Activated B cell treated with CpG ODN at 0.5 μM for 24 hours (primary cell): ENCODE data around the gene CFAP99. TPM values are rescaled to one million over a fixed set of nuclear protein-coding genes. Genes with fewer than 3 reads are reported as not detected.

Source experiments
- ATAC-seq: fragments of 200-7000 bp; cut with Tn5 transposase; one replicate; pipeline ENCODE4 v1.10.0; 2021; ENCODE audit warnings: low read depth, mild to moderate bottlenecking, moderate library complexity
- CTCF ChIA-PET: fragments of 350-600 bp; sonication (Branson Sonifier 250); formaldehyde crosslinking; loops from one replicate; lab custom pipeline; 2021; ENCODE audit warnings: antibody characterized with exemption; lab: Charles Lee
- POLR2A ChIA-PET: fragments of 350-600 bp; sonication (Branson Sonifier 250); formaldehyde crosslinking; loops from one replicate; lab custom pipeline; 2021; ENCODE audit warnings: antibody characterized with exemption; lab: Charles Lee
- DNase-seq: peaks from one replicate; pipeline ENCODE4 v3.0.0; 2022
- H3K27ac Mint-ChIP-seq: one replicate; pipeline ENCODE4 v1.8.0; 2020; ENCODE audit warnings: mixed read lengths
- H3K27me3 Mint-ChIP-seq: one replicate; pipeline ENCODE4 v1.8.0; 2021; ENCODE audit warnings: mixed read lengths
- H3K36me3 Mint-ChIP-seq: one replicate; pipeline ENCODE4 v1.8.0; 2021; ENCODE audit warnings: low read depth, mixed read lengths
- H3K4me1 Mint-ChIP-seq: one replicate; pipeline ENCODE4 v1.8.0; 2021; ENCODE audit warnings: mixed read lengths
- H3K4me3 Mint-ChIP-seq: one replicate; pipeline ENCODE4 v1.8.0; 2020; ENCODE audit warnings: mild to moderate bottlenecking, mixed read lengths
- H3K9me3 Mint-ChIP-seq: one replicate; pipeline ENCODE4 v1.8.0; 2020; ENCODE audit warnings: mixed read lengths
- CTCF ChIP-seq: fragments of 200-600 bp; IDR thresholded peaks from one replicate; pipeline ENCODE4 v1.8.0; 2022; ENCODE audit warnings: antibody characterized with exemption, mild to moderate bottlenecking
- intact Hi-C: fragments of 100-400 bp; cut with micrococcal nuclease; formaldehyde crosslinking; loops from one replicate; pipeline ENCODE4 v1.15.1; 2024
- total RNA-seq: library from RNA; stranded (reverse); gene quantifications from 2 replicates; pipeline ENCODE4 v1.2.3, GENCODE V29; 2022

The CFAP99 gene
- total RNA-seq, 1 donor from 2014 or later: not detected

- no peak for TF ChIP-seq CTCF
- no peaks in the 10 kb centered on the region for H3K27me3 Mint-ChIP-seq
- peaks cover 67% of the 10 kb centered on the region for H3K36me3 Mint-ChIP-seq
- no peaks in the 10 kb centered on the region for H3K9me3 Mint-ChIP-seq
- intact Hi-C loops: no loop called here
- no peak for ATAC-seq
- no peak overlapping the region for H3K4me3 Mint-ChIP-seq
- DNase-seq: no peak
- no peak overlapping the region for H3K27ac Mint-ChIP-seq
- ChIA-PET POLR2A (interaction anchor here (0.9 to 1.2 kb wide), 2 partner anchors 15 to 39 kb away, joined by 3 read pairs; partner anchors contain the start of gene RNF4), CTCF (interaction anchor here (0.5 to 1.5 kb wide), 2 partner anchors 28 to 267 kb away, joined by 3 to 5 read pairs; no protein-coding TSS in a partner anchor)
- H3K4me1 Mint-ChIP-seq: peaks cover 22% of the 10 kb centered on the region
Measured at GRCh38 chr4:2507259-2507658, 88.5 kb downstream of the CFAP99 start.

GRCh38 chr4:2507855-2508254 lies 89.1 kb downstream of the CFAP99 start:
- Mint-ChIP-seq H3K4me1 (peaks cover 24% of the 10 kb centered on the region), H3K4me3 (no peak overlapping the region), H3K27ac (no peak overlapping the region), H3K36me3 (peaks cover 69% of the 10 kb centered on the region), H3K9me3 (no peaks in the 10 kb centered on the region), H3K27me3 (no peaks in the 10 kb centered on the region)
- DNase-seq: no peak
- ATAC-seq: no peak
- POLR2A ChIA-PET: interaction anchor here (0.6 to 1.2 kb wide), 2 partner anchors 17 to 39 kb away, joined by 3 to 4 read pairs; partner anchors contain the start of gene RNF4
- intact Hi-C loops: no loop called here
- CTCF ChIA-PET: interaction anchor here (1.5 kb wide), 1 partner anchor 27 kb away, joined by 5 read pairs; no protein-coding TSS in a partner anchor
- no peak for TF ChIP-seq CTCF

GRCh38 chr4:2510351-2511259 lies 91.8 kb downstream of the CFAP99 start:
- CTCF ChIA-PET: interaction anchor here (0.6 to 1.3 kb wide), 3 partner anchors 69 to 291 kb away, joined by 3 to 4 read pairs (median 3); no protein-coding TSS in a partner anchor
- no peak for TF ChIP-seq CTCF
- POLR2A ChIA-PET: interaction anchor here (0.6 kb wide), 1 partner anchor 91 kb away, joined by 3 read pairs; no protein-coding TSS in a partner anchor
- peak overlapping the region; percentile 77 for H3K27ac Mint-ChIP-seq
- no peaks in the 10 kb centered on the region for H3K27me3 Mint-ChIP-seq
- DNase-seq: no peak
- peak; percentile 36 for ATAC-seq
- H3K4me1 Mint-ChIP-seq: peaks cover 24% of the 10 kb centered on the region
- intact Hi-C loops: no loop called here
- H3K4me3 Mint-ChIP-seq: no peak overlapping the region
- peaks cover 78% of the 10 kb centered on the region for H3K36me3 Mint-ChIP-seq
- no peaks in the 10 kb centered on the region for H3K9me3 Mint-ChIP-seq

- TF ChIP-seq CTCF: no peak
- ChIA-PET CTCF (interaction anchor here (0.6 to 1.1 kb wide), 2 partner anchors 32 to 70 kb away, joined by 3 read pairs; no protein-coding TSS in a partner anchor), POLR2A (interaction anchor here (0.6 to 1.5 kb wide), 2 partner anchors 26 to 90 kb away, joined by 3 read pairs; no protein-coding TSS in a partner anchor)
- DNase-seq (no peak), ATAC-seq (peak; percentile 53)
- peaks cover 78% of the 10 kb centered on the region for H3K36me3 Mint-ChIP-seq
- intact Hi-C loops: no loop called here
- no peaks in the 10 kb centered on the region for H3K9me3 Mint-ChIP-seq
- H3K4me3 Mint-ChIP-seq: peak overlapping the region; percentile 24
- peak overlapping the region; percentile 80 for H3K27ac Mint-ChIP-seq
- H3K4me1 Mint-ChIP-seq: peaks cover 24% of the 10 kb centered on the region
- no peaks in the 10 kb centered on the region for H3K27me3 Mint-ChIP-seq
Measured at GRCh38 chr4:2511645-2512131, 92.9 kb downstream of the CFAP99 start.

Other genes starting within 250 kb of the CFAP99 start
- 17.9 and 19.0 TPM in 2 replicates for gene HAUS3, start 176.8 kb upstream of the CFAP99 start, total RNA-seq
- 1.4 and 1.7 TPM in 2 replicates for gene POLN, start 176.8 kb upstream of the CFAP99 start, total RNA-seq
- gene MXD4, start 156.8 kb upstream of the CFAP99 start, total RNA-seq: 28.7 and 36.7 TPM in 2 replicates
- gene ZFYVE28, start 310 bp upstream of the CFAP99 start, total RNA-seq: 5.9 and 6.1 TPM in 2 replicates
- 93.5 and 93.6 TPM in 2 replicates for gene RNF4, start 50.2 kb downstream of the CFAP99 start, total RNA-seq
- gene FAM193A, start 117.7 kb downstream of the CFAP99 start, total RNA-seq: 40.0 and 42.8 TPM in 2 replicates